NCI-H1105 (cell line): ENCODE results near the gene DBH.
"Not testable (repeated sequence)": the region's sequence is repeated elsewhere in the genome, so short reads cannot be mapped to it uniquely, and the experiment has no call there.

Experiments used
- DNase-seq: peaks from one replicate; lab custom pipeline; 2025; lab: John Stamatoyannopoulos, UW

DBH gene

GRCh38 chr9:133626008-133626407 lies 10.2 kb upstream of the DBH start:
- not testable (repeated sequence) for DNase-seq

- DNase-seq: no peak
These were observed 8.8 kb upstream of the DBH start for GRCh38 chr9:133627341-133627740.

DNA sequence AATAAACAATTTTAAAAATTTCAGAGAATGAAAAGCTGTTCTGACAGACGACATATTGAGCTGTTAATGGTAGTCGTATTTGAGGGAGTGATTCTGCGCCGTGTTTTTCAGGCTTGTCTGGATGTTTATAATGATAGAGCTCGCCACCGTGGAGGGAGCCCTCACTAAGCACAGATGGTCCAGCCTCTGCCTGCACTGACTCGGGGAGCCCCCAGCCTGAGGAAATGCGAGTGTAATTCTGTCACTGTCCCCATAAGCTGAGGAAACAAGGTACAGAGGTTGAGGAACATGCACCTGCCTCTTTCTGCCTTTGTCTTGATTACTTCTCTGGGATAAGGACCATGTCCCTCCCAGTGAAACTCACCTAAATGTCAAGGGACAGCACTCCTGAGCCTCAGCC lies 7.4 kb upstream of the DBH start:
- DNase-seq: no peak

GRCh38 chr9:133629221-133630110 lies 6.7 kb upstream of the DBH start:
- no peak for DNase-seq

- no peak for DNase-seq
These were observed 5.1 kb upstream of the DBH start for GRCh38 chr9:133631111-133631510.

- peak; percentile 94 for DNase-seq
These were observed 3.1 kb upstream of the DBH start for GRCh38 chr9:133632806-133633680.

DNA sequence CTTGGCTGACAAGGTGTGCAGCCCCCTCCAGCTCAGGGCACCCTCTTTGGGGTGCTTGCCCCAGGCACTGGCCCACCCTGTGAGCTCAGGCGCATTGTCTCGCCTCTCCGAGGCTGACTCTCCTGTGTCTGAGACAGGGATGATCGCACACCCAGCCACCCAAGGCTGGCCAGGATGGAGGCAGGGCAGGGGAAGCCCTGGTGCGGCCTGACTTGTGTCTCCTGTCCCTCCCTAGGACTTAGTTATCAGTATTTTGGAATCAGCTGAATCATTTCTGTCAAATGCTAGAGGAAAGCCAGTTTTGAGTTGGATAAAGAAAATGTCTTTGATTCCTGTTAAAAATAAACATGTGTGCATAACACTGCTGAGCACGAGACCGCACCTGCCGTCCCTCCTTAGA lies 2.5 kb upstream of the DBH start:
- DNase-seq: peak; percentile 69

- peak; percentile 69 for DNase-seq
These were observed 2.0 kb upstream of the DBH start for GRCh38 chr9:133634081-133634691.

GRCh38 chr9:133635098-133635497 lies 1.1 kb upstream of the DBH start:
- DNase-seq: no peak

DNA sequence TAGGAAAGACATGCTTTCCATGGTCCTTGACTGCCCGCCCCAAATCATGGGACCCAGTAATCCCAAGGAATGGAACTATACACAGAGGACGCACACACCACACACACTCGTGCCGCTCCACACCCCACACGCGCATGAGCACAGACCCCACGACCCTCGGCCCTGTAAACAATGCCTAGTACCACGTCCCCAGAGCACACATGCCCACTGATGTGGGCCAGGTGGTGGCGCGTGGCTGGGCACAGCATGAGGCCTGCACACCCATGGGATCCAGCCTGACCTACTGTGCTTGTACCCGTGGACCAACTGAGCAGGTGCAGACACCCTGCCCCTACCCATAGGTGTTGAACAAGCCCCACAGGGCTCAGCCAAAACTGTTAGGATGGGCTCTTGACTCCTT lies 739 bp downstream of the DBH start:
- no peak for DNase-seq

DNA sequence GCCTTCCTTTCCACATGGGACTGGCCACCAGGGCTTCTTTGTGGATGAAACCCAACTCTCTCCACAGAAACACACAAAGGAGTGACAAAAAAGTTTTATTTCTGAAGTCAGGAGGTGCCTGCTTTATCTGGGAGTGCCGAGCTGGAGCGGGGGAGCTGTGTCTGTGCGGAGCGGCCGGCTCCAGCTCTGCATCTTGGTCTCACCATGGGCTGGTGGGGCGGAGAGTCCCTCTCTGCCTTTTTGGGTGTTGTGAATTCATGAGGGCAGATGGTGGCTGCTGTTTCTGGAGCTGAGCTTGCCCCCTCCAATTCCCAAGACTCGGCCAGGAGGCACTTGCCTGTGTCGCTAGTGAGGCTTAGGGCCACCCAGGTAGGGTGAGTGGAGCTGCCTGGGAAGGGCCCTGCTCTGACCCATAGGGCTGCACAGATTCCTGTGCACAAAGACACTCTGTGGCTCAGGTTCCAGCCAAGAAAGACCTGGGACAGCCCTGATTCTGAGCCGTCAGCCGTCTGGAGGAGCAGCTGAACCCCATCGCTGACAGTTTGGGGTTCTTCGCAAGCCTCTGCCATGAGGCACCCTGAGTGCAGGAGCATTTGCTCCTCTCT lies 1.4 kb downstream of the DBH start:
- DNase-seq: no peak

DNA sequence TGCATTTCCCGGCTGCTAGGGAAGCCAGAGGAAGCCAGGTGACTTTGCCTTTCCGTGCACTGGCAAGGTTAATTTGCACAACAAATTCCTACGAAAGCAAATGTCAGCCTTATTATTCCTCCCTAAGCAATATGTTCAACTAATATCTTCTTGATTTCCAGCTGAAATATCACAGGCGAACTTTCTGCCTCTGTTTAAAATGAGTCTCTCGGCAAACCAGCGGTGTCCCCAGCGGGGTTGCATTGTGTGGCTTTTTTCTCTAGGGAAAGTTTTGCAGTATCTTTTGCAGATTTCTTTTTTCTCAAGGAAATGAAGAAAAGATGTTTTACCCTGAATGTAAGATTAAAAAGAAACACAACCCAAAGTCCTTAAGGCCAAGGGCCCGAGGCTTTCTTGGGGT lies 1.9 kb downstream of the DBH start:
- no peak for DNase-seq

DNA sequence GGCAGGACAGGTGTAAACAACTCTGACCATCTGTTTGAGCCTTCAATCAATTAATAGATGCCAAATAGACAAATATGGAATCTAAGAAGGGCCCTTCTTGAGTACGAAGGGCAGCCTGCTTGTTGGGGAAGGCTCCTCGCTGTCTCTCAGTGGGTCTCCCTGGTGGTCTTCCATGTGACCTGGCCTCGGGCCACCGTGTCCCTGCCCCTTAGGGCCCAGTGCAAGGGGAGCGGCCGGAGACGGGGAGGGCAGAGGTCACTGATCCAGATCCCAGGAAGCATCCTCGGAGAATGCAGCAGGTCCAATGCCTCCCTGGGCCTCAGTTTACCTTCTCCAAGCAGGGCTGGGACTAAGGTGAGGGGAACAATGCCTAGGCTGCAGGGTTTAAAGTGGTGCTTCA lies 2.5 kb downstream of the DBH start:
- no peak for DNase-seq

DNA sequence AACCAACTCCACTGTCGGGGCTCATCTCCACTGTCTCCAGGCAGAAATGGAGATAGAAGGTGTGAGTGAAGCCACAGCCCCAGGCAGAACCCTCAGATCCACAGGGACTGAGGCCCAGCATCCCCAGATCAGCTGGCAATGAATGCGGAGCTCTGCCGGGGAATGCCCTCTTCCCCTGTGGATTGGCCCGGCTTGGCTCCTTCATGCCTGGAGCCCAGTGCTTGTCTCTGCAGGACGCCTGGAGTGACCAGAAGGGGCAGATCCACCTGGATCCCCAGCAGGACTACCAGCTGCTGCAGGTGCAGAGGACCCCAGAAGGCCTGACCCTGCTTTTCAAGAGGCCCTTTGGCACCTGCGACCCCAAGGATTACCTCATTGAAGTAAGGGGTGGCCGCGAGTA lies 3.5 kb downstream of the DBH start:
- no peak for DNase-seq

DNA sequence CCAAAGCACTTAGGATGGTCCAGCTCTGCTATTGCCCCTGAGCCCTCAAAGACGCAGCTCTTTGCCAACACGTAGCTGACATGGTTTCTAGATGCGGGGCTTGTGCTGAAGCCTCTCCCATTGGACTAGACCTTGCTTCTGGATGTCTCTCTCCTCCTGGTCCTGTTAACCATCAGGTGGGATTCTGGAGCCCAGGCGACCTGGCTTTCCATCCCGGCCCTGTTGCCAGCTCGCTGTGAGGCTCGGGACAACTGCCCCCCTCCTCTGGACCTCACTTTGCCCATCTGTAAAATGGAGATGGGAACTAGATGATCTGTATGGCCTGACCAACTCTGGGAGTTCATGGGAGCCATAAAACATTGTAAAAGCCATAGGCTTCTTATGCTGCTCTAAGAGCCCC lies 4.0 kb downstream of the DBH start:
- no peak for DNase-seq

DNA sequence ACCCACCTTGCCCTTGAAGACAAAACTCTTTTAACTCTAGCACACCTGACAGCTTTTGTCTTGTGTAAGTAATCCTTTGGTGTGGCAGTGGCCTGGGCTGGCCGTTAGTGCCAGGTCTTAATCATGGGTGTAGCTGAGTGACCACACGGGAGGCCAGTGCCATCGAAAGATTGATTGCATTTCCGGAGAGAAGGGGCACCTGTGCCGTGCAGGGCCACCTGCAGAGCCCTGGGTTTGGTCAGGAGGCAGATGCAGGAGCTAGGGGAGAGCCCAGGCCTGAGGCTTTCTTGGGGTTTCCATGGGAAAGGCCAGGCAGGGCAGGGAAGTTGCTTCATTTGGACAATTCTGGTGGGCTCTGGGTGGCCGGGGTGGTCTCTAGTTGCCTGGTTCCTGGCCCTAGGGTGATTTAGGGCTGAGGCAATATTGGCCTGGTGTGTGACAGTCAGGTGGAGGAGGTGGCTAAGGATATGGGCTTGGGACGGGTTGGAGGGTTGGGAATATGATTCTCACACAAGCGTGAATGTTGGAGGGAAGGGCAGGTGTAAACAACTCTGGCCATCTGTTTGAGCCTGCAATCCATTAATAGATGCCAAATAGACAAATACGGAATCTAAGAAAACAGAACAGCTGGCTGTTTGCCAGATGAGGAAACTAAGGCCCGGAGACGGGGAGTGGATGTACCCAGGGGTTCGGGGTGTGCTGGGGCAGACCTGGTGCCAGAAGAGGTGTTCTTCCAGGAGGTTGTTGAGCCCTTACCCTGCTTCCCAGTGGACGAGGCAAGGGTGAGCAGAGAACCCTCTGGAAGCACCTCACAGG lies 4.6 kb downstream of the DBH start:
- DNase-seq: no peak

DNA sequence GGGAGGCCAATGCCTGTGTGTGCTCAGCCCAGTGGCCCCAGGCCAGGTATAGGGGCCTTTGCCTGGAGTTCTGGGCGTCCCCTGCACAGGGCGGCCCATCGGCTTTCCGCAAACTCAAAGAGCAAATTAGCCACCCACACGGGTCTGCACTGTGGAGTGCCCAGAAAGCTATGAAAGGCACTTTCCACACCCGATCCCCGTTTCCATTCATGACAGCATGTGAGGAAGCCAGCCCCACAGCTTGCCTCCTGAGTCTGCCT lies 5.2 kb downstream of the DBH start:
- no peak for DNase-seq

DNA sequence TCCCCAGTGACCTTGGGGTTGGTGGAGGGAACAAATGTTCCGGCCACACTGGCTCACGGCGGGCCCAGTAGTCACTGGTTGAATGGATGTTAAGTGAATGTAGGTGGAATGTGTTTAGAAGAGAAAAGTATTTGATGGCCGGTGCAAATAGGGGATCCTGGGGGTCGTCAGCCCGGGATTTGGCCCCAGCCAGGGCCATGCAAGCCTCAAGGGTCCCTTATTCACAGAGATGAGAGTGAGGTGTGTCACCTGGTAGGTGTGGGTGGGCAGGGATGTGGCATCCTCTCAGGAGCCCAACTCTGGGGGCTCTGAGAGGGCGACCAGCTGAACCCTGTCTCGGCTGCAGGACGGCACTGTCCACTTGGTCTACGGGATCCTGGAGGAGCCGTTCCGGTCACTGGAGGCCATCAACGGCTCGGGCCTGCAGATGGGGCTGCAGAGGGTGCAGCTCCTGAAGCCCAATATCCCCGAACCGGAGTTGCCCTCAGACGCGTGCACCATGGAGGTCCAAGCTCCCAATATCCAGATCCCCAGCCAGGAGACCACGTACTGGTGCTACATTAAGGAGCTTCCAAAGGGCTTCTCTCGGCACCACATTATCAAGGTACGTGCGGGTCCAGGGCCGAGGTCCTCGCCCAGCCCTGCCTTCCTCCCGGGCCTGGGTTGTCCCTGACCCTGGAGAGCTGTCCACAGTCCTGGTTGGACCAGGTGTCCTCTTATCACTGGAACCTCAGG lies 5.9 kb downstream of the DBH start:
- DNase-seq: no peak

GRCh38 chr9:133642708-133643361 lies 6.7 kb downstream of the DBH start:
- DNase-seq: no peak

- no peak for DNase-seq
These were observed 7.2 kb downstream of the DBH start for GRCh38 chr9:133643362-133643755.
